Left ventricle myocardium superior (tissue), 1 donor: ENCODE results near the gene CNNM4. TPM values are rescaled to one million over a fixed set of nuclear protein-coding genes. Genes with fewer than 3 reads are reported as not detected.
A peak's percentile ranks its signal among the peaks of the same experiment; 100 is the strongest.

Source experiments
- ATAC-seq: fragments of 200-7000 bp; cut with Tn5 transposase; one replicate; pipeline ENCODE4 v1.9.1; 2020; ENCODE audit warnings: mild to moderate bottlenecking, moderate library complexity
- DNase-seq: peaks from one replicate; pipeline ENCODE4 v3.0.0-alpha.2; 2020
- intact Hi-C: fragments of 100-400 bp; cut with micrococcal nuclease; formaldehyde crosslinking; loops from one replicate; pipeline ENCODE4 v1.11.0; 2022
- total RNA-seq: library from RNA; stranded (reverse); fragmentation: NEBNext Ultra II Directional; extraction: Animal tissue kit (Norgen Biotek cat#: 25700); gene quantifications from one replicate; pipeline ENCODE4 v1.2.1, GENCODE V29; 2021
- donor health status: DM: no; HTN: yes; CAD: no; lungs with severe emphysema.

CNNM4 gene
- total RNA-seq, 1 donor from 2014 or later, result 30.8 TPM

DNA sequence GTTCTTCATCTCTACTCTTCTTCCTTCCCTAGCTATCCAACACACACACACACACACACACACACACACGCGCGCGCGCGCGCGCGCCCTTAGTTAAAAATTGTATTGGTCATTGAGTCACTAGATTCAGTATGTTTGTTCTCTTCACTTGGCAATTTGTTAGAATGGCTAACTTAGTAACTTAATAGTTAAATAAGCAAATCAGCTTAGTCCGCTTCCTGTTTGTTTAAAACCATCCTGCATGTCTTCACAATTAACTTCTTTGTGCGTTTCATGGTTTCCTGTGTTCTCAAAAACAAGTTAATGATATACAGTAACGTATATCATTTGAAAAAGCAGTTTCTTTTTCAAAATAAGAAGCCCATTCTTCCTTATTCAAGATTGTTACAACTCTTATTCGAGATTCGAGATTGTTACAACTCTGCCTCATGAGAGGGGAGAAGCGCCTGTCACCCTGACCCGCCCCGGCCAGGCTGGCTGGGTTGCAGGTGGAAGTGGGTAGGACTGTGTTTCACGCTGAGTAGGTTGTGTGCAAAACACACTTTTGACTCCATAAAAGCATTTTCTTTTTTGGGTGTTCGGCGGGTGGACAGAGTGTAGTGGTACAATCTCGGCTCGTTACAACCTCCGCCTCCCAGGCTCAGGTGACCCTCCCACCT, 45.9 kb downstream of the CNNM4 start:
- intact Hi-C loops, result no loop called here
- DNase-seq (no peak), ATAC-seq (no peak)

DNA sequence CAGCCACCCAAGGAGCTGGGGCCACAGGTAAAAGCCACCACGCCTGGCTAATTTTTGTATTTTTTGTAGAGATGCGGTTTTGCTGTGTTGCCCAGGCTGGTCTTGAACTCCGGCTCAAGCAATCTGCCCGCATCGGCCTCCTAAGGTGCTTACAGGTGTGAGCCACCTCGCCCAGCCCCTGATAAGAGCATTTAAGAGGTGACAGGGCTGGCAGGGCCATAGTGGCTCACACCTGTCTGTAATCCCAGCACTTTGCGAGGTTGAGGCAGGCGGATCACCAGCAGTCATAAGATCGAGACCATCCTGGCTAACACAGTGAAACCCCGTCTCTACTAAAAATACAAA, 46.4 kb downstream of the CNNM4 start:
- ATAC-seq (no peak), DNase-seq (no peak)
- intact Hi-C loops, result no loop called here

DNA sequence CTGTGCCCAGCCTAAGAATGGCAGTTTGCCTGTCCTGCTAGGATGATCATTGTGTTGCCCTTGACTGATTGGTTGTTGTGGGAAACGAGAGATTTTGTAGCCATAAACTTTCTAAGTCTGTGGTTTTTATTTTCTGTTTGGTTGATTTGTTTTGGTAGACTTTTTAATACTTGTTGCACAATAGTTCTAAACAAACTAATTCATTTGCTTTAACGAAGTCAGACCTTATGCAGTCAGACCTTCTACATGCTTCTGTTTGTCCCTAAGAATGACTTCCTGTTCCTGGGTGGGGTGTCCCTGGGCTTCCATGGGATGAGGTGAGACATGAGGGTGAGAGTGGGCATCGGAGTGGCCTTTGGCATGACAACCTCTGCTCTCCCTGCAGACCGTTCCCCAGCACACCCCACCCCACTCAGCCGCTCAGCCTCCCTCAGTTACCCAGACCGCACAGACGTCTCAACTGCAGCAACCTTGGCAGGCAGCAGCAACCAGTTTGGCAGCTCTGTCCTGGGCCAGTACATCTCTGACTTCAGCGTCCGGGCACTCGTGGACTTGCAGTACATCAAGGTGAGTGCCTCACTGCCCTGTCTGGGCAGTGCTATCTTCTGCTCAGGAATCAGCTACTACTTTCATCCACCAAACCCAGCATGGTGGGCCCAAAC, 47.6 kb downstream of the CNNM4 start:
- DNase-seq (peak; percentile 75), ATAC-seq (peak; percentile 75)
- intact Hi-C loops, result no loop called here

DNA sequence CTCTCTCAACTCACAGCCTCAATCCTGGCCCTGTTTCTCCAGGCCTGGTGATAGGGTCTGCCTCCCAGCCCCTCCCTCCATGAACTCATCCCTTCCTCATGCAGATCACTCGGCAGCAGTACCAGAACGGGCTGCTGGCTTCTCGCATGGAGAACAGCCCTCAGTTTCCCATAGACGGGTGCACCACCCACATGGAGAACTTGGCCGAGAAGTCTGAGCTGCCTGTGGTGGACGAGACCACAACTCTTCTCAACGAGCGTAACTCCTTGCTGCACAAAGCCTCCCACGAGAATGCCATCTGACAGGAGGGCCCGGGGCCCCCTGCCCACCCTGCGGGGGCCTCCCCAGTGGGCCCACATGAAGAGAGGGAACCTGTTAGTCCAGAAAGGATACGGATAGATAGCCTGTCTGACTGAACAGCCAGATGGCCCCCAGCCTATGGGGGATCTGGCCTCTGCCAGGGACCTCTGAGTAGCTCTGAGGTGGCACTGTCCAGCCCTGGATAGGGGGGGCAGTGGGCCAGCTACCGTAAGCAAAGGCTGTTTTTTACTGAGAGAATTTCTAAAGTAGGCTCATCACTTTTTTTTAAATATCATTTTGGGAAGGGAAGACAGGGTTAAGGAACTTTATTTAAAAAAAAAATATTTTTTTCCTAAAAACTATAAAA, 48.6 kb downstream of the CNNM4 start:
- intact Hi-C loops, result no loop called here
- ATAC-seq (no peak), DNase-seq (no peak)

DNA sequence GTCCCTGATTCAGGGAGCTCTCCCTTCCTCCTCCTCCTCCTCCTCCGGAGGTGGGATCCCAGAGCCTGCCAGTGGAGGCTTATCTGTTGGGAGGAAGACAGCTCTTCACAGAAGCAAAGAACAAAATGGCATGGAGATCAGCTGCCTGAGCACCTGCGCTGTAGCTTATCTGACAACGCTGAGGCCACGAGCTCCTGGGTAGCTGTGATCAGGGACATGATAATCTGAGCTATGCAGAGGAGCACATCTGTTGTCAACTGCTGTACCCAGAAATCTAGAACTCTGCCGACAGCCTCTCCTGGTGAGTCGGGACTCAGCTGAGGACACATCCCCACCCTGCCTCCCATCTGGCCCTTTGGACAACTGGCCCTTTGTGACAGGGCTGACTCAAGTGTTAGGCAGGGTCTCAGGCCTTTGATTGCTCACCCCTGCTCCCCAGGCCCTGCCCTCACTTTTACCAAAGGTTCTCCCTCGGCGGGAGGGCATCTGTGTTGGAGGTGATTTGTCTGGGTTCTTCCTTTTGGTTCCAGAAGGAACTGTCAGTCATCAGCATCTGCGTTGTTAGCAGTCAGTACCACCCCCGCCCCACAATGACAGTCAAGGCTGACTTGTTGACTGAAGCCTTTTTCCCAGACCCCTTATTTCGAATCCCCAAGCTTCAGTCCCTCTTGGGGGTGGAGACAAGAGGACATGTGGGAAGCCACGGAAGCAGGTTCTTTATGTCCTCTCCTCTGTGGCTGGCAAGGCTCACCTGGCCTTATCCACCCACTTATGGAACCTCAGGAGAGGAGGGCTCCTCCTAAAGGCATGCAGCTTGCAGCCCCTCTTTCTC, 49.5 kb downstream of the CNNM4 start:
- intact Hi-C loops, result no loop called here
- ATAC-seq (no peak), DNase-seq (no peak)

DNA sequence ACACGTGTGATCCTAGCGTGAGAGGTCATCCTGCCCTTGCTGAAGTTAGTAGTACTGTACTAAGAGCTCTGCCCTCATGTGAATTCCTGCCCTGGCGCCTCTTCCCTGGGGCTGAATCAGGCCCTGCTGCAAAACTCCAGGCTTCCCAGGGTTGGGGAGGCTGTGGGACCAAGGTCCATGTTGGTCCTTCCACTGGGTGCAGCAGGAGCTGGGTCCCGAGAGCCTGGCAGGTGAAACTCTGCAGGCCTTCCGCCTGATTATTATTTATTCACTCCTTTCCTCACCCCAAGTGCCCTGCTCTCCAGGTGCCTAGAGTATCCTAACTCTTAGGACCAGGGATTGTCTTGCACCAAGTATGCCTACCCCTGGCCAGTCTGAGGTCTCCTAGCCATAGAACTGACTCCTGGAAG, 50.1 kb downstream of the CNNM4 start:
- no peak for ATAC-seq
- no peak for DNase-seq
- intact Hi-C loops, result no loop called here

DNA sequence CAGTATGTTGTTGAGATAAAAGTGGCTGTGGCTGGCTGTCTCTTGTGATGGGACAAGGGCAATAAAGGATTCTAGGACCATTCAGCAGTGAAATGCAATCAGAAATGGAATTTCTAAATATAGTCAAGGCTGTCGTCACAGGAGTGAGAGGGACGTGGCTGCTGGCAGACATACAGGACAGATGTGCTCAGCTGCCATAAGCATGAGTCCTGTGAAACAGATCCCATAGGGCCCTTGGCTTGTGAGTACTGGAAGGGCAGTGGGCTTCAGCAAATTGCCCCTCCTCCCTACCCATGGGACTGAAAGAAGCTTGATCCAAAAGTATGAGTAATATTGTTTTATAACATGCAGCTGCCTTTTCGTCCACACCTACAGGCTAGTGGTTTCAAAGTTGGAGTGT, 51.2 kb downstream of the CNNM4 start:
- DNase-seq (peak; percentile 85), ATAC-seq (peak; percentile 47)
- intact Hi-C loops, result no loop called here

DNA sequence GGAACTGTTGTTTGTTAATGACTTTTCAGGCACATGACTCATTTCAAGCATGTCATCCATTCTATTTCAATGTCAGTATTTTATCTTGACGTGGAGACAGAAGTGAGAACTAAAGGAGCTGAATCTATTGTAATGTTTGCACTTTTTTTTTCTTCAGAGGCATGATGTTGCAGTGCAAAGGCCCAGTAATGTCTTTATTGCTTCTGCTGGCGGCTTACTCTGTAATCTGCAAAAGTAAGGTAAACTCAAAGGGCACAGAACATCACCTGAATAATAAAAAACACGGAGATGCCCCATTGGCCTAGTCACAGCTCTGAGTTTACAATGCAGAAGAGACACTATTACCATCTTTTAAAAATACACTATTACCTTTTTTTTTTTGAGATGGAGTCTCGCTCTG, 53.0 kb downstream of the CNNM4 start:
- DNase-seq, result no peak
- intact Hi-C loops, result no loop called here
- ATAC-seq, result no peak

DNA sequence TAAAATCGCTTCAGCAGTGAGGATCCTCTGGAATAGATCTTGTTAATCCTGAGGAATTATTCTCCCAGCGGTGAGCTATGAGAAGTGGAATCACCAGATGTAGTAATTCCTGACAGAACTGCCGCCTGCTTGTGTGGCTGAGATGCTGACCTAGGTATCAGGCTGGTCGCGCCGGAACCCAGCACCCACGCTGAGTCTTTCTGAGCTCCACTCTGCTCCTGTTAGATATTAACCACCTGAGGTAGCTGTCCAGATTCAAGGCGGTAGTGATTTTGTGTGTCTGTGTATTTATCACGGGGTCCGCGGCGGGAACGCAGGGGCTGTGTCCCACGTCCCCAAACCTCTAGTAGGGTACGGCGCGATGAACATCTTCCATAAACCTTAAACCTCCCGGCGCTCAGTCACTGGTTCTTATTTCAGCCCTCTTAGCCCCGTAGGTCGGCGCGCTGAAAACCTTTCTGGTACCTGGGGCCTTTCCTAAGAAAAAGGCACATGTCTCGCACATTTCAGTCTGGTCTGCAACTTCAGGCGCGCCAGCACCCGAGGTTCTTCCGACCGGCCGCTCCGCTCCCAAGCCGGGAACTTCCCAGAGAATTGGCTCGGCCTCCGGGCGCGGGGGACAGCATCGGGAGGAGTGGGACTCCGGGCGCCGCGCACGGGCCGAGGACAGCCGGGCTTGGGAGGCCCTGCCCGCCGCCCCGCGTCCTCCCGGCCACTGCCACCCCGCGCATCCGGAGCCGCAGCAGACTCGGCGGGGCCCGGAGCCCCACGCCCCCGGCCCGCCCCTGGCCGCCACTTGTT, 54.8 kb downstream of the CNNM4 start:
- no peak for DNase-seq
- no peak for ATAC-seq
- intact Hi-C loops, result no loop called here

DNA sequence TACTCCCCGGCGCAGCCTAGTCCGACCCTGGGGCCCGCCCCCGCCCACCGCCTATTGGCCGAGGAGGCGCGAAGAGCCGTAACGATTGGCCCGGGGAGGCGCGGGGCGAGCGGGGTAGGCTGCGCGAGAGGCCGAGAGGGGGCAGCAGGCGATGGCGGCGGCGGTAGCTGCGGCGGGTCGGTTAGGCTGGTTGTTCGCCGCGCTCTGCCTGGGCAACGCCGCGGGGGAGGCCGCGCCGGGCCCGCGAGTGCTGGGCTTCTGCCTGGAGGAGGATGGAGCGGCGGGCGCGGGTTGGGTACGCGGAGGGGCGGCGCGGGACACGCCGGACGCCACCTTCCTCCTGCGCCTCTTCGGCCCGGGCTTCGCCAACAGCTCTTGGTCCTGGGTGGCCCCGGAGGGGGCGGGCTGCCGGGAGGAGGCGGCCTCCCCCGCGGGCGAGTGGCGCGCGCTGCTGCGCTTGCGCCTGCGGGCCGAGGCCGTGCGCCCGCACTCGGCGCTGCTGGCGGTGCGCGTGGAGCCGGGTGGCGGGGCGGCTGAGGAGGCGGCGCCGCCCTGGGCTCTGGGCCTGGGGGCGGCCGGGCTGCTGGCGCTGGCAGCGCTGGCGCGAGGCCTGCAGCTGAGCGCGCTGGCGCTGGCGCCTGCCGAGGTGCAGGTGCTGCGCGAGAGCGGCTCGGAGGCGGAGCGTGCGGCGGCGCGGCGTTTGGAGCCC, 55.6 kb downstream of the CNNM4 start, which contains the start of gene CNNM3:
CNNM3 (plus strand) TSS at position 142 of the 709 bp plus-strand sequence; CDS start at position 152, 10 bp downstream.
- peak; percentile 99 for DNase-seq
- intact Hi-C loops, result no loop called here
- ATAC-seq, result peak; percentile 92

DNA sequence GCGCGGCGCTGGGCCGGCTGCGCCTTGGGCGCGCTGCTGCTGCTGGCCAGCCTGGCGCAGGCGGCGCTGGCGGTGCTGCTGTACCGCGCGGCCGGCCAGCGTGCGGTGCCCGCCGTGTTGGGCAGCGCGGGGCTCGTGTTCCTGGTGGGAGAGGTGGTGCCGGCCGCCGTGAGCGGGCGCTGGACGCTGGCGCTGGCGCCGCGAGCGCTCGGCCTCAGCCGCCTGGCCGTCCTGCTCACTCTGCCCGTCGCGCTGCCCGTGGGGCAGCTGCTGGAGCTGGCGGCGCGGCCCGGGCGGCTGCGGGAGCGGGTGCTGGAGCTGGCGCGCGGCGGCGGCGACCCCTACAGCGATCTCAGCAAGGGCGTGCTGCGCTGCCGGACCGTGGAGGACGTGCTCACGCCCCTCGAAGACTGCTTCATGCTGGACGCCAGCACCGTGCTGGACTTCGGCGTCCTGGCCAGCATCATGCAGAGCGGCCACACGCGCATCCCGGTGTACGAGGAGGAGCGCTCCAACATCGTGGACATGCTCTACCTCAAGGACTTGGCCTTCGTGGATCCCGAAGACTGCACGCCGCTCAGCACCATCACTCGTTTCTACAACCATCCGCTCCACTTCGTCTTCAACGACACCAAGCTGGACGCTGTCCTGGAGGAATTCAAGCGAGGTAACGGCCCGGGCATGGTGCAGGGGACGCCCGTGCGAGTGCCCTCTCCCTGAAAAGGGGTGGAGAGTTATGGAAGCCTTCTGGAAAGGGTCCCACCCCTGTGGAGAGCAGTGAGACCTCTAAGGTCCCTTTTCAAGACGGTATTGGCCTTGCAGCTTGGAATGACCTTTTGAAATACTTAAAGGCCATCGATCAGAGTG, 56.4 kb downstream of the CNNM4 start:
- ATAC-seq, result no peak

DNA sequence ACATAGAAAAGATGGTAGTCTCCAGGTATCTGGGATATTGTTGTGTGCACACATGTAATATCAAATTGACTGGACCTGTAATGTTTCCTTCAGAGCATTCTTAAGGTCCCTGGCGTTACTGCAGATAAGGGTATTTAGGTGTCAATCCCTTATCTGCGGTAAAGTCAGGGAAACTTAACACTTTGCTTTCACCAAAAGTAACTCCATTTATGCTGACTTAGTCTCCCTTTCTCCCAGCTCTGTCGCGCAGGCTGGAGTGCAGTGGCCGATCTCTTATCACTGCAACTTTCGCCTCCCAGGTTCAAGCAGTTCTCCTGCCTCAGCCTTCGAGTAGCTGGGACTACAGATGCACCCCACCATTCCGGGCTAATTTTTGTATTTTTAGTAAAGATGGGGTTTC, 57.2 kb downstream of the CNNM4 start:
- DNase-seq (no peak), ATAC-seq (no peak)
- intact Hi-C loops, result no loop called here

More for the DNA sequence above, 56.4 kb downstream of the CNNM4 start:
- no peak for DNase-seq
- intact Hi-C loops, result no loop called here

DNA sequence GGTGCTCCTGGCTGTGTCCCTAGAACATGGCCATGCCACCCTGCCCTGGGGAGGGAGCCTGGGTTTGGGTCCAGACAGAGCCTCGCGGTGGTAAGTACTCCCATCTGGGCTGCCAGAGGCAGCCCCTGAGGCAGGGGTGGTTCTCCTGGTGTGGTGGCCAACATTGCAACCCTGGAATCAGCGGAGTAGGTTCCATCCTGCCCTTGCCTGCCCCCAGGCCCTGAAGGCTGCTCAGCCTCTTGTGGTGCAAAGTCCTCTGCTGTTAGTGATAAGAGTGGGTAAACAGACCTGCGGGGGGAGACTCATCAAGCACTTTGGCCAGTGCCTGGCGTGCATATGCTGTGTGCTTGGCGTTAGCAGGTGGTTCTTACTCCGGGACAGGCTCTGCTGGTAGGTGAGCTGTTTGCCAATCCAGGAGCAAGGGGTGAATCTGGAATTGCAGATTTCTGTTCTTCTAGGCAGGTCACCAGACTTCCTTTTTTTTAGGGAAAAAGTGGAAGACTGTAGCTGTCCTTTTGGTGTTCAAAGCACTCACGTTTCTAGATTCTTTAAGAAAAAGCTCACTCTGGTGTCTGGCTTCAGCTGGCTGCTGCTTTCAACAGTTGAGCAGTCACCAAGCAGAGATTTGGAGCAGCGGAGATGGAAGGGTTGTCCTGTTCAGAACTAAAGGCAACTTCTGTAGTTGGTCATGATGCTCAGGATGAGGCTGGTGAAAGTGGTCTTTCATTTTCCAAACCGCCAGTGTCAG, 58.6 kb downstream of the CNNM4 start:
- ATAC-seq (peak; percentile 53), DNase-seq (peak; percentile 68)
- intact Hi-C loops, result no loop called here

DNA sequence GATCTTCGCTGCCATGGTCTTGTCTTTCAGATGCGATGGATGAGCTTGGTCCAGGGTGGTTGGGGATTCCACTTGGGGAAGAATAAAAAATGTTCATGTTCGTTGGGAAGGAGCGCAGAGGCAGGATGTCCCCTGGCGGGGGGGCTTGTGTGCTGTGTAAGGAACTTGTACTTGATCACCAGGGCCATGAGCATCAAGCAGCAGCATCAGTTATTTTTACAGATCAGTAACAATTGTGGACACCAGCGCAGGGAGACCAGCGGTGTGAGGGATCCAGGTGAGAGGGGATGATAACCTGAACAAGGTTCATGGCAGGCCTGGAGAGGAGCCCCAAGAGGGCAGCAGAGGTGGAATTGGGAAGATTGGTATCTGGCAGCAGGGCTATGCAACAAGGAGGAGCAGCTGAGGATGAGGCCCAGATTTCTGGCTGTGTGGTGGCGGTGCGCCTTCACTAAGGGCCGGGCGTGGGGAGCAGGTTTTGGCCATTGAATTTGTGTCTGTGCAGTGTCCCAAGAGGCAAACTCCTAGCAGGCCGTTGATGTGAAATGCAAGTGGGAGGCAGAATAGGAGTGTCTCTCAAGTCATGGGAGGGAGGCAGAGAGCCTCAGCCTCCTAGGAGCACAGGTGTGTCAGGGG, 59.3 kb downstream of the CNNM4 start:
- intact Hi-C loops, result no loop called here
- no peak for DNase-seq
- no peak for ATAC-seq

DNA sequence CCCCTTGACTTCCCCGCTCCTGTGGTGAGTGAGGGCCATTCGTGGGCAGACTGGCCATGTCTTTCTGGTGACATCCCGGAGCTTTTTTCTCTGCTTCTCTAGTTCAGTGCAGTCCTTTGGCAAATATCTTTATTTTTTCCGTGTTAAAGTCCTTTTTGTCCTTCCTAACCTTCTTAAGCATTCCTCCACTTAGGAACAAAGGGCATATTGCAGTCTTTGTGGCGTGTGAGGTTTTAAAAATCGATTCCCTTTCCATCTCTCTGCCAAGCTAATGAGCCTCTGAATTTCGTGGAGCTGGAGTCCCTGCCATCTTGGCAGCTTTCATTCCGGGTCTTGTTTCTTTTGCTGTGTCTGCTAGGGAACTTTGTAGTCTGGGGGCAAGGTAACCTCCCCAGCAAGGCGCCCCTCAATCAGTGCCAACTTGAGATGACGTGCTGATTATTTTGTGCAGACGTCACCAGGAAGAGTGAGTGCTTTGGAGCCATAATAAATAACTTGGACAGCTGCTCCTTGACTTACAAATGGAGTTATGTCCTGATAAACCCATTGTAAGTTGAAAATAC, 60.5 kb downstream of the CNNM4 start:
- intact Hi-C loops, result no loop called here
- ATAC-seq (no peak), DNase-seq (no peak)

DNA sequence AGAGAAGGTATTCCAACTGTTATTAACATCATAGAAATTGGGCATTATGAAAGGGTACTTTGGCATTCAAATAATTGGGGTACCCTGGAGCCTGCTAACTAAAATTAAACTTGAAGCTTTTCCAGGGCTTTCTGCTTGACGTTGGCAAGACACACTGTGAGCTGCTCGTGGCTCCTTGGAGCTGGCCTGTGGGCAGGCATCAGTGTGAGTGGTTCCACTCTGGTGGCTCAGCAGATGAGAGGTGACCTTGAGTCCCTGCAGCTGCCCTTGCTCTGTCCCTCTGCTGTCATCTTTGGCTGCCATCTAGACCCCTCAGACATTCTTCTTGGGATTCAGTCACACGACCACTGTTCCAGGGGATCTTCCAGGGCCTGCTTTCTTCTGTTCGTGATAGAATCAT, 62.1 kb downstream of the CNNM4 start:
- DNase-seq (no peak), ATAC-seq (no peak)
- intact Hi-C loops, result no loop called here
